ENCODE measurements around the gene TTC28. TPM values are rescaled to one million over a fixed set of nuclear protein-coding genes. Genes with fewer than 3 reads are reported as not detected.

TTC28 gene
- total RNA-seq, 1 experiment from 2014 or later = 0.12 TPM

- Histone ChIP-seq H3K79me2 (ENCODE audit: insufficient read depth, low read length) (no peaks in the 10 kb centered on the region), H3K9ac (ENCODE audit: low read length) (no peak overlapping the region), H3K36me3 (ENCODE audit: control insufficient read depth in 1 of 2, insufficient read depth in 2 of 2, low read length in 2 of 2) (no peaks in the 10 kb centered on the region), H2AFZ (ENCODE audit: low read depth, low read length, poor library complexity, severe bottlenecking) (no peak overlapping the region), H3K27me3 (ENCODE audit: insufficient read depth, low read length) (peaks cover 60% of the 10 kb centered on the region), H3K4me1 (ENCODE audit: control insufficient read depth in 1 of 2, insufficient read depth in 2 of 2, low read length in 2 of 2) (no peaks in the 10 kb centered on the region), H3K9me2 (ENCODE audit: insufficient read depth) (no peaks in the 10 kb centered on the region), H4K20me1 (ENCODE audit: insufficient read depth) (no peaks in the 10 kb centered on the region), H3K4me2 (ENCODE audit: low read length) (no peak overlapping the region), H3K9me3 (ENCODE audit: control insufficient read depth in 1 of 2, insufficient read depth in 1 of 2, low read depth in 1 of 2, low read length in 2 of 2) (no peaks in the 10 kb centered on the region), H3K27ac (ENCODE audit: low read depth, low read length) (no peak overlapping the region), H3K4me3 (replicated peaks in 1 of 2; ENCODE audit: low read depth in 1 of 2, low read length in 2 of 2) (no peak overlapping the region)
- intact Hi-C loops (cut with micrococcal nuclease) = no loop called here
- no peak for TF ChIP-seq ATF3 (IDR thresholded peaks at IDR 0.05)
- POLR2A ChIA-PET = no interaction called here
- ATAC-seq = no peak
- DNase-seq (ENCODE audit: low read depth, low spot score) = no peak
- no TSS peak for BruUV-seq (replicated peaks)
- CTCF ChIA-PET = no interaction called here
- RAD21 ChIA-PET (ENCODE audit: low non-redundant PET in 1 of 2, low total read pairs in 2 of 2, uncharacterized antibody in 2 of 2, unreplicated experiment in 2 of 2) = no interaction called here
These were observed 303.7 kb downstream of the TTC28 start for GRCh38 chr22:28375761-28376534.

GRCh38 chr22:28373831-28374230 lies 305.8 kb downstream of the TTC28 start:
- ChIA-PET RAD21 (ENCODE audit: low non-redundant PET in 1 of 2, low total read pairs in 2 of 2, uncharacterized antibody in 2 of 2, unreplicated experiment in 2 of 2) (no interaction called here), POLR2A (no interaction called here), CTCF (no interaction called here)
- no peak overlapping the region for H3K4me3 ChIP-seq (replicated peaks in 1 of 2; ENCODE audit: low read depth in 1 of 2, low read length in 2 of 2)
- DNase-seq (ENCODE audit: low read depth, low spot score) (no peak), ATAC-seq (no peak)
- intact Hi-C loops (cut with micrococcal nuclease) = no loop called here
- H3K9me2 ChIP-seq (ENCODE audit: insufficient read depth) = no peaks in the 10 kb centered on the region
- no peak overlapping the region for H3K27ac ChIP-seq (ENCODE audit: low read depth, low read length)
- no peak overlapping the region for H2AFZ ChIP-seq (ENCODE audit: low read depth, low read length, poor library complexity, severe bottlenecking)
- TF ChIP-seq SIN3A (IDR thresholded peaks at IDR 0.05; ENCODE audit: low read depth) (no peak), CTCF (IDR thresholded peaks at IDR 0.05 in 2 of 3, conservative IDR thresholded peaks at IDR 0.05 in 1 of 3; ENCODE audit: borderline replicate concordance in 1 of 3, insufficient read depth in 1 of 3, low read depth in 2 of 3, low read length in 2 of 3) (no peak), JUND (IDR thresholded peaks at IDR 0.05) (no peak), POLR2AphosphoS5 (IDR thresholded peaks at IDR 0.05; ENCODE audit: low read depth, low read length) (no peak), ZFX (IDR thresholded peaks at IDR 0.05) (no peak), ELF1 (IDR thresholded peaks at IDR 0.05; ENCODE audit: borderline replicate concordance, low read depth) (no peak), EGR1 (IDR thresholded peaks at IDR 0.05; ENCODE audit: low read depth) (no peak), POLR2A (IDR thresholded peaks at IDR 0.05; ENCODE audit: borderline replicate concordance, extremely low read depth, insufficient read depth, insufficient read length) (no peak)
- H3K36me3 ChIP-seq (ENCODE audit: control insufficient read depth in 1 of 2, insufficient read depth in 2 of 2, low read length in 2 of 2) = no peaks in the 10 kb centered on the region
- H3K4me2 ChIP-seq (ENCODE audit: low read length) = no peak overlapping the region
- H4K20me1 ChIP-seq (ENCODE audit: insufficient read depth) = no peaks in the 10 kb centered on the region
- H3K79me2 ChIP-seq (ENCODE audit: insufficient read depth, low read length) = no peaks in the 10 kb centered on the region
- no peak overlapping the region for H3K9ac ChIP-seq (ENCODE audit: low read length)
- H3K9me3 ChIP-seq (ENCODE audit: control insufficient read depth in 1 of 2, insufficient read depth in 1 of 2, low read depth in 1 of 2, low read length in 2 of 2) = no peaks in the 10 kb centered on the region
- peaks cover 49% of the 10 kb centered on the region for H3K27me3 ChIP-seq (ENCODE audit: insufficient read depth, low read length)
- H3K4me1 ChIP-seq (ENCODE audit: control insufficient read depth in 1 of 2, insufficient read depth in 2 of 2, low read length in 2 of 2) = no peaks in the 10 kb centered on the region
- BruUV-seq (replicated peaks) = no TSS peak
